Measurements from ENCODE around the gene LRP5. TPM values are rescaled to one million over a fixed set of nuclear protein-coding genes. Genes with fewer than 3 reads are reported as not detected.

LRP5 gene
- total and polyA plus RNA-seq, 9 of the 15 experiments (the other 6 are each of a cell fraction or from before 2014, with no cell fraction given), result 0.48 to 44.2 (median 13.5) TPM

DNA sequence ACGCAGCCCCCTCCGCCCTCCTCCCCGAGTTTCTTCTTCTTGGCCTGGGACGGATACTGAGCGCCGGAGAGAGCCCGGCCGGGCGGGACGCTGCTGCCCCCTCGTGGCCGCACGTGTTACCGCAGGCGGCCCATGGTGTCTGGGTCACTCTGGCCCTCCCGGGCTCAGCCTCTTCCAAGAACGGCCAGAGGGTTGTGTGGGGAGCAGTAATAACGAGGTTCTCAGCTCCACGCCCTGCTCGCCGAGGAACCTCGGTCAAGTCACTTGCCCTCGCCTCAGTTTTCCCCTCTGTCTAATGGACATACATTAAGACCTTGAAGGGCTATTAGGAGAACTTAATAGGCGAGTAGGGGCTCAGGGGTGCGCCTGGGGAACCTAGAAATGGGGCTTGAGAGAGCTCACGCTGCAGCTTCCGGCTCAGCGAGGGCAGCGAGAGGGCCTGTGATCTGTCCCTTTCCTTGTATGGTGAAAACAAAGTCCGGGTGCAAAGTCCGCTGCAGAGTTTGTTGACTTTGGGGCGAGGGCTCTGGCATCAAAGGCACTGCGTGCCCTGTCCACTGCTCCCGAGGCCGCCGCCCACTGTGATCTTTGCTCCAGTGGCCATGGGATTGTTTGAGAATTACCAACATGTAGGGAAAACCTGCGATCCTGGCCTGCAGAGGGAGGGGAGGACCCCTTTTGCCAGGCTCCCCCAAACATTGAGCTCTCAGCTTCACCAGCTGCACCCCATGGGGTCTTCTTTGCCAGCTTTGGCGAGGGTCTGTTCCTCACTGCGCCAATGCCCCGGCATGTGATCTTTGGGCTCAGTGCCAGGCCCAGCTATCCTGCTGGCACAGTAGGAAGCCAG lies 14.4 kb upstream of the LRP5 start (continued):
- TF ChIP-seq, protein P1, sequence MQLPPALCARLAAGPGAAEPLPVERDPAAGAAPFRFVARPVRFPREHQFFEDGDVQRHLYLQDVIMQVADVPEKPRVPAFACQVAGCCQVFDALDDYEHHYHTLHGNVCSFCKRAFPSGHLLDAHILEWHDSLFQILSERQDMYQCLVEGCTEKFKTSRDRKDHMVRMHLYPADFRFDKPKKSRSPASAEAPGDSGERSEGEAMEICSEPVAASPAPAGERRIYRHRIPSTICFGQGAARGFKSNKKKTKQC (CRISPR knock-in tag; IDR thresholded peaks at IDR 0.05), result 0 out of 2 replicates have a peak, but pooled peaks have one; percentile 26
- no peak for TF ChIP-seq KLF6 (CRISPR knock-in tag; IDR thresholded peaks at IDR 0.05; ENCODE audit: borderline replicate concordance)
- TF ChIP-seq, protein P2, sequence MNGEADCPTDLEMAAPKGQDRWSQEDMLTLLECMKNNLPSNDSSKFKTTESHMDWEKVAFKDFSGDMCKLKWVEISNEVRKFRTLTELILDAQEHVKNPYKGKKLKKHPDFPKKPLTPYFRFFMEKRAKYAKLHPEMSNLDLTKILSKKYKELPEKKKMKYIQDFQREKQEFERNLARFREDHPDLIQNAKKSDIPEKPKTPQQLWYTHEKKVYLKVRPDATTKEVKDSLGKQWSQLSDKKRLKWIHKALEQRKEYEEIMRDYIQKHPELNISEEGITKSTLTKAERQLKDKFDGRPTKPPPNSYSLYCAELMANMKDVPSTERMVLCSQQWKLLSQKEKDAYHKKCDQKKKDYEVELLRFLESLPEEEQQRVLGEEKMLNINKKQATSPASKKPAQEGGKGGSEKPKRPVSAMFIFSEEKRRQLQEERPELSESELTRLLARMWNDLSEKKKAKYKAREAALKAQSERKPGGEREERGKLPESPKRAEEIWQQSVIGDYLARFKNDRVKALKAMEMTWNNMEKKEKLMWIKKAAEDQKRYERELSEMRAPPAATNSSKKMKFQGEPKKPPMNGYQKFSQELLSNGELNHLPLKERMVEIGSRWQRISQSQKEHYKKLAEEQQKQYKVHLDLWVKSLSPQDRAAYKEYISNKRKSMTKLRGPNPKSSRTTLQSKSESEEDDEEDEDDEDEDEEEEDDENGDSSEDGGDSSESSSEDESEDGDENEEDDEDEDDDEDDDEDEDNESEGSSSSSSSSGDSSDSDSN (IDR thresholded peaks at IDR 0.05; ENCODE audit: borderline replicate concordance in 1 of 2, low read depth in 2 of 2, low read length in 2 of 2), result 0 out of 4 replicates have a peak, but pooled peaks of 1 of the 2 experiments have one; percentile 55
- TF ChIP-seq CBX3 (IDR thresholded peaks at IDR 0.05; ENCODE audit: borderline replicate concordance in 1 of 2, low read length in 2 of 2), result peak in 1 of 2 experiments; percentile 72; a peak in 2 of 3 replicates
- TF ChIP-seq HDAC2 (IDR thresholded peaks at IDR 0.05), result 0 out of 2 replicates have a peak, but pooled peaks have one; percentile 31
- no peak for TF ChIP-seq DDX20 (tag; IDR thresholded peaks at IDR 0.05; ENCODE audit: low read depth)
- peak; percentile 69 for TF ChIP-seq KLF16 (IDR thresholded peaks at IDR 0.05)
- peak; percentile 87 for TF ChIP-seq ESRRA (IDR thresholded peaks at IDR 0.05; ENCODE audit: borderline replicate concordance, low read depth)
- TF ChIP-seq CBX1 (IDR thresholded peaks at IDR 0.05; ENCODE audit: low read depth), result 0 out of 2 replicates have a peak, but pooled peaks have one; percentile 52
- TF ChIP-seq TBL1XR1 (IDR thresholded peaks at IDR 0.05; ENCODE audit: low read length in 2 of 2), result peak in 1 of 2 experiments; percentile 50; a peak in 1 of 4 replicates
- TF ChIP-seq, protein P3, sequence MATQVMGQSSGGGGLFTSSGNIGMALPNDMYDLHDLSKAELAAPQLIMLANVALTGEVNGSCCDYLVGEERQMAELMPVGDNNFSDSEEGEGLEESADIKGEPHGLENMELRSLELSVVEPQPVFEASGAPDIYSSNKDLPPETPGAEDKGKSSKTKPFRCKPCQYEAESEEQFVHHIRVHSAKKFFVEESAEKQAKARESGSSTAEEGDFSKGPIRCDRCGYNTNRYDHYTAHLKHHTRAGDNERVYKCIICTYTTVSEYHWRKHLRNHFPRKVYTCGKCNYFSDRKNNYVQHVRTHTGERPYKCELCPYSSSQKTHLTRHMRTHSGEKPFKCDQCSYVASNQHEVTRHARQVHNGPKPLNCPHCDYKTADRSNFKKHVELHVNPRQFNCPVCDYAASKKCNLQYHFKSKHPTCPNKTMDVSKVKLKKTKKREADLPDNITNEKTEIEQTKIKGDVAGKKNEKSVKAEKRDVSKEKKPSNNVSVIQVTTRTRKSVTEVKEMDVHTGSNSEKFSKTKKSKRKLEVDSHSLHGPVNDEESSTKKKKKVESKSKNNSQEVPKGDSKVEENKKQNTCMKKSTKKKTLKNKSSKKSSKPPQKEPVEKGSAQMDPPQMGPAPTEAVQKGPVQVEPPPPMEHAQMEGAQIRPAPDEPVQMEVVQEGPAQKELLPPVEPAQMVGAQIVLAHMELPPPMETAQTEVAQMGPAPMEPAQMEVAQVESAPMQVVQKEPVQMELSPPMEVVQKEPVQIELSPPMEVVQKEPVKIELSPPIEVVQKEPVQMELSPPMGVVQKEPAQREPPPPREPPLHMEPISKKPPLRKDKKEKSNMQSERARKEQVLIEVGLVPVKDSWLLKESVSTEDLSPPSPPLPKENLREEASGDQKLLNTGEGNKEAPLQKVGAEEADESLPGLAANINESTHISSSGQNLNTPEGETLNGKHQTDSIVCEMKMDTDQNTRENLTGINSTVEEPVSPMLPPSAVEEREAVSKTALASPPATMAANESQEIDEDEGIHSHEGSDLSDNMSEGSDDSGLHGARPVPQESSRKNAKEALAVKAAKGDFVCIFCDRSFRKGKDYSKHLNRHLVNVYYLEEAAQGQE (IDR thresholded peaks at IDR 0.05; ENCODE audit: borderline replicate concordance), result peak; percentile 91
- TF ChIP-seq, protein P3 (CRISPR knock-in tag; IDR thresholded peaks at IDR 0.05; ENCODE audit: low read depth), result no peak

Measured in K562 (cell line).